HepG2 (cell line): Measurements from ENCODE around the gene NRIP2. TPM values are rescaled to one million over a fixed set of nuclear protein-coding genes. Genes with fewer than 3 reads are reported as not detected.

ENCODE experiments used
- AKAP8 ChIP-seq: sonication (generic); formaldehyde crosslinking; IDR thresholded peaks from 2 replicates; pipeline ENCODE4 v1.5.1; 2020; ENCODE audit warnings: mild to moderate bottlenecking, missing genetic modification reagents
- ATF5 ChIP-seq: sonication (generic); formaldehyde crosslinking; IDR thresholded peaks from 2 replicates; pipeline ENCODE4 v1.4.0; 2020; ENCODE audit warnings: mild to moderate bottlenecking, low read depth, missing genetic modification reagents
- ELF3 ChIP-seq: IDR thresholded peaks from 2 replicates; pipeline ENCODE4 v1.6.1; 2016; ENCODE audit warnings: missing genetic modification reagents, missing compliant biosample characterization
- HDAC1 ChIP-seq: sonication (generic); formaldehyde crosslinking; IDR thresholded peaks from 2 replicates; pipeline ENCODE4 v1.5.1; 2020; ENCODE audit warnings: mild to moderate bottlenecking, missing genetic modification reagents
- HNF1B ChIP-seq: sonication (generic); formaldehyde crosslinking; IDR thresholded peaks from 2 replicates; pipeline ENCODE4 v1.5.1; 2020; ENCODE audit warnings: mild to moderate bottlenecking, moderate library complexity, missing genetic modification reagents
- KAT8 ChIP-seq: IDR thresholded peaks from 2 replicates; pipeline ENCODE4 v1.6.1; 2016; ENCODE audit warnings: missing genetic modification reagents, missing compliant biosample characterization
- MXD3 ChIP-seq: IDR thresholded peaks from 2 replicates; pipeline ENCODE4 v1.6.1; 2016; ENCODE audit warnings: mild to moderate bottlenecking, missing biosample characterization, missing genetic modification reagents
- MYC ChIP-seq: sonication (generic); formaldehyde crosslinking; IDR thresholded peaks from 2 replicates; pipeline ENCODE4 v1.9.0; 2021; ENCODE audit warnings: missing genetic modification reagents, borderline replicate concordance
- PRDM10 ChIP-seq: sonication (generic); formaldehyde crosslinking; IDR thresholded peaks from 2 replicates; pipeline ENCODE4 v1.4.0; 2020; ENCODE audit warnings: low read depth, missing genetic modification reagents
- RBM22 ChIP-seq: fragments of 200-400 bp; formaldehyde crosslinking; optimal IDR thresholded peaks from 2 replicates; pipeline ENCODE3; 2017; ENCODE audit warnings: mild to moderate bottlenecking, low read length, moderate library complexity
- RFX1 ChIP-seq: fragments of 450-650 bp; IDR thresholded peaks from 2 replicates; pipeline ENCODE4 v1.6.1; 2017
- RFXANK ChIP-seq: IDR thresholded peaks from 2 replicates; pipeline ENCODE4 v1.6.1; 2016
- UBTF ChIP-seq: sonication (generic); formaldehyde crosslinking; IDR thresholded peaks from 2 replicates; pipeline ENCODE4 v1.4.0; 2020; ENCODE audit warnings: mild to moderate bottlenecking, missing genetic modification reagents
- ZBTB34 ChIP-seq: sonication (generic); formaldehyde crosslinking; IDR thresholded peaks from 2 replicates; pipeline ENCODE4 v1.8.0; 2022; ENCODE audit warnings: mild to moderate bottlenecking, missing genetic modification reagents
- ZC3H13 ChIP-seq: sonication (generic); formaldehyde crosslinking; IDR thresholded peaks from 2 replicates; pipeline ENCODE4 v1.8.1; 2023; ENCODE audit warnings: mild to moderate bottlenecking, missing genetic modification reagents, moderate library complexity
- ZNF225 ChIP-seq: sonication (generic); formaldehyde crosslinking; IDR thresholded peaks from 2 replicates; pipeline ENCODE4 v1.4.0; 2020; ENCODE audit warnings: mild to moderate bottlenecking, missing genetic modification reagents
- ZNF280B ChIP-seq: sonication (generic); formaldehyde crosslinking; IDR thresholded peaks from 2 replicates; pipeline ENCODE4 v1.5.0; 2020; ENCODE audit warnings: missing genetic modification reagents, mild to moderate bottlenecking, borderline replicate concordance
- ZNF441 ChIP-seq: sonication (generic); formaldehyde crosslinking; IDR thresholded peaks from 2 replicates; pipeline ENCODE4 v1.7.0; 2021; ENCODE audit warnings: missing genetic modification reagents, borderline replicate concordance
- polyA plus RNA-seq, 8 experiments: library from polyadenylated mRNA; depleted of rRNA in 3 of 8; stranded (reverse) in 7 of 8; unstranded in 1 of 8; fragments of >200 nt; fragmentation: Illumina TruSeq in 4 of 8; extraction: Trizol in 4 of 8; gene quantifications; 2 replicates each; pipeline versions ENCODE4 v1.2.1 to v1.2.3, GENCODE V29; 2011 to 2016; ENCODE audit warnings: low read depth in 4 of 8, missing spikeins in 1 of 8, mixed read lengths in 1 of 8; ENCODE audit not compliant: insufficient read depth in 1 of 8
- total RNA-seq, 5 experiments: library from RNA; depleted of rRNA; stranded (reverse); fragments of >200 nt; fragmentation: Illumina TruSeq; extraction: Trizol; gene quantifications; 2 replicates each; pipeline ENCODE4 v1.2.3, GENCODE V29; 2016; ENCODE audit warnings: low read depth in 1 of 5

NRIP2 gene
- total and polyA plus RNA-seq, 2 of the 13 experiments (the other 11 are each of a cell fraction or from before 2014, with no cell fraction given), result not detected

GRCh38 chr12:2796187-2796666, 38.6 kb downstream of the NRIP2 start (continued):
- TF ChIP-seq ZNF441 (no peak), RFXANK (no peak), UBTF (no peak; the same call in 1 of the 2 replicates), ZNF225 (CRISPR knock-in tag) (no peak), HNF1B (no peak), KAT8 (CRISPR knock-in tag) (no peak), ATF5 (no peak), ZNF280B (CRISPR knock-in tag) (no peak), ZBTB34 (no peak), HDAC1 (CRISPR knock-in tag) (no peak), RFX1 (no peak), ELF3 (CRISPR knock-in tag) (0 out of 2 replicates have a peak, but pooled peaks have one; percentile 18), MYC (CRISPR knock-in tag) (no peak), RBM22 (no peak), MXD3 (CRISPR knock-in tag) (0 out of 2 replicates have a peak, but pooled peaks have one; percentile 10), PRDM10 (CRISPR knock-in tag) (no peak), AKAP8 (CRISPR knock-in tag) (peak; percentile 7; the same call in 1 of the 2 replicates), ZC3H13 (0 out of 2 replicates have a peak, but pooled peaks have one; percentile 16)
